CD4-positive, alpha-beta T cell treated with Interleukin-17A for 1 hour (primary cell): ENCODE data around the gene RWDD4.

Source experiments
- DNase-seq: peaks from one replicate; pipeline ENCODE4 v3.0.0-alpha.2; 2020

The RWDD4 gene

GRCh38 chr4:183599284-183599683 lies 59.7 kb downstream of the RWDD4 start:
- DNase-seq, result no peak

GRCh38 chr4:183596067-183596757 lies 62.8 kb downstream of the RWDD4 start:
- DNase-seq, result no peak

GRCh38 chr4:183594823-183595222 lies 64.2 kb downstream of the RWDD4 start:
- DNase-seq, result no peak

GRCh38 chr4:183591301-183591700 lies 67.7 kb downstream of the RWDD4 start:
- DNase-seq, result no peak
